Neural progenitor cell (in vitro differentiated cells): ENCODE results near the gene NOXA1.

Experiments
- EZH2 ChIP-seq: fragments of 200-600 bp; sonication (generic); IDR thresholded peaks from 2 replicates; pipeline ENCODE4 v1.6.1; 2017; ENCODE audit warnings: antibody characterized with exemption, mild to moderate bottlenecking, moderate library complexity
- TF ChIP-seq, protein P1 (sequence below): fragments of 200-600 bp; sonication (generic); IDR thresholded peaks from 2 replicates; pipeline ENCODE4 v1.5.1; 2017; ENCODE audit warnings: antibody characterized with exemption, mild to moderate bottlenecking

DNA sequence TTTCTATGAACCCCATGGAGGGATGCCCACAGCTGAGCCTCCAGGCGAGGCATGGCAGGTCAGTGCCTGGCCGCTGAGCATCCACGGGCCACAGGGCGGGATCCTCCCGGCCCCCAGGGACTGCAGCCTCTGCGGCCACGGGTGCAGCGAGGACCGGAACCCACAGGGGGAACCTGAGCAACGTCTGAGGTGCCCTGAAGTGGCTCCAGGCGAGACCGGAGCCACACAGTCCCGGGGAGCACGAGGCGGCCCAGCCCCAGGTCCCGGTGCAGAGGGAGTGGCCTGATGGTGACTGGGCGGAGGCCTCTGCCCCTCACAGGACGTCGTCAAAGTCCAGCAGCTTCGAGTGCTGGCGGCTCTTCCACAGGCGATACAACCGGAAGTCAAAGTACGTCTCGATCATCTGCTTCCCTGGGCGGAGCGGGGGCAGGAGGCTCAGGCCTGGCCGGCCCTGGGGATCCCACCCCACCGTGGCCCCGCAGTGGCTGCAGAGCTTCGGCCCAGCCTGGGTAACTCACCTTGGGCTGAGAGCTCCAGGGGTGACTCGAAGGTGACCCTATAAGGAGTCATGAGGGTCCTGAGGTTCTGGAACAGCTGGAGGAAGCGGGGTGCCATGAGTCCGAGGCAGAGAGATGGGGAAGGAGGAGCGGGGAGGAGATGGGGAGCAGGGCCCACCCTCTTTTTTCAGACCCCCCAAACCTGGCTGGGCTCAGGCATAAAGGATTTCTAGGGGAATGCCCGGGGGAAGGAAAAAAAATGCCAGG lies 26.1 kb downstream of the NOXA1 start:
- TF ChIP-seq, protein P1, sequence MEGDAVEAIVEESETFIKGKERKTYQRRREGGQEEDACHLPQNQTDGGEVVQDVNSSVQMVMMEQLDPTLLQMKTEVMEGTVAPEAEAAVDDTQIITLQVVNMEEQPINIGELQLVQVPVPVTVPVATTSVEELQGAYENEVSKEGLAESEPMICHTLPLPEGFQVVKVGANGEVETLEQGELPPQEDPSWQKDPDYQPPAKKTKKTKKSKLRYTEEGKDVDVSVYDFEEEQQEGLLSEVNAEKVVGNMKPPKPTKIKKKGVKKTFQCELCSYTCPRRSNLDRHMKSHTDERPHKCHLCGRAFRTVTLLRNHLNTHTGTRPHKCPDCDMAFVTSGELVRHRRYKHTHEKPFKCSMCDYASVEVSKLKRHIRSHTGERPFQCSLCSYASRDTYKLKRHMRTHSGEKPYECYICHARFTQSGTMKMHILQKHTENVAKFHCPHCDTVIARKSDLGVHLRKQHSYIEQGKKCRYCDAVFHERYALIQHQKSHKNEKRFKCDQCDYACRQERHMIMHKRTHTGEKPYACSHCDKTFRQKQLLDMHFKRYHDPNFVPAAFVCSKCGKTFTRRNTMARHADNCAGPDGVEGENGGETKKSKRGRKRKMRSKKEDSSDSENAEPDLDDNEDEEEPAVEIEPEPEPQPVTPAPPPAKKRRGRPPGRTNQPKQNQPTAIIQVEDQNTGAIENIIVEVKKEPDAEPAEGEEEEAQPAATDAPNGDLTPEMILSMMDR = no peak
- no peak for TF ChIP-seq EZH2
